ENCODE results near the gene CSF1R.

DNA sequence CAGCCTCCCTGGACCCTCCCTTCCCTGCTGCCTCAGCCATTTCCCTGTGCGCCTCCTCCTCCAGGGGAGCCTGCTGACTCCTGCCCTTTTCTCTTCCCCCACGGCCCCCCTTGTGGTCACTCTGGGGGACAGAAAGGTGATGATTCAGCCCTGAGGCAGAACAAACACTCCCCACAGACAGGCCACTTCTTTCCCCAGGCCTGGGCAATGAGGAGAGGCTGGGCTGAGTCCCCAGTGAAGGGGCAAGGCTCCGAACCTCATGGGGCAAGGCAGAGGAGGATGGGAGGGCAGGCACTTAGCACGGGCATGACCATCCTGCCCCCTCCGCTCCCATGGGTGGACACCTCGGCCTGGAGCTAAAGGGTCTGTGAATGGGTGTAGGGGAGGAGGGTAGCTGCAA, 21.0 kb downstream of the CSF1R start:
- peak in 1 of 2 experiments; percentile 42; a peak in 1 of 4 replicates for TF ChIP-seq EP300 (IDR thresholded peaks at IDR 0.05; ENCODE audit: borderline replicate concordance in 1 of 2, low read depth in 1 of 2, low read length in 1 of 2)
- no peak for TF ChIP-seq POLR2AphosphoS5 (IDR thresholded peaks at IDR 0.05; ENCODE audit: low read depth, low read length)
- TF ChIP-seq CHD2 (IDR thresholded peaks at IDR 0.05; ENCODE audit: low read length, partially characterized antibody): no peak
- TF ChIP-seq NRF1 (IDR thresholded peaks at IDR 0.05; ENCODE audit: low read depth, low read length): no peak
- TF ChIP-seq, protein P1, sequence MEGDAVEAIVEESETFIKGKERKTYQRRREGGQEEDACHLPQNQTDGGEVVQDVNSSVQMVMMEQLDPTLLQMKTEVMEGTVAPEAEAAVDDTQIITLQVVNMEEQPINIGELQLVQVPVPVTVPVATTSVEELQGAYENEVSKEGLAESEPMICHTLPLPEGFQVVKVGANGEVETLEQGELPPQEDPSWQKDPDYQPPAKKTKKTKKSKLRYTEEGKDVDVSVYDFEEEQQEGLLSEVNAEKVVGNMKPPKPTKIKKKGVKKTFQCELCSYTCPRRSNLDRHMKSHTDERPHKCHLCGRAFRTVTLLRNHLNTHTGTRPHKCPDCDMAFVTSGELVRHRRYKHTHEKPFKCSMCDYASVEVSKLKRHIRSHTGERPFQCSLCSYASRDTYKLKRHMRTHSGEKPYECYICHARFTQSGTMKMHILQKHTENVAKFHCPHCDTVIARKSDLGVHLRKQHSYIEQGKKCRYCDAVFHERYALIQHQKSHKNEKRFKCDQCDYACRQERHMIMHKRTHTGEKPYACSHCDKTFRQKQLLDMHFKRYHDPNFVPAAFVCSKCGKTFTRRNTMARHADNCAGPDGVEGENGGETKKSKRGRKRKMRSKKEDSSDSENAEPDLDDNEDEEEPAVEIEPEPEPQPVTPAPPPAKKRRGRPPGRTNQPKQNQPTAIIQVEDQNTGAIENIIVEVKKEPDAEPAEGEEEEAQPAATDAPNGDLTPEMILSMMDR (IDR thresholded peaks at IDR 0.05): 0 out of 2 replicates have a peak, but pooled peaks have one; percentile 15
- TF ChIP-seq, protein P2, sequence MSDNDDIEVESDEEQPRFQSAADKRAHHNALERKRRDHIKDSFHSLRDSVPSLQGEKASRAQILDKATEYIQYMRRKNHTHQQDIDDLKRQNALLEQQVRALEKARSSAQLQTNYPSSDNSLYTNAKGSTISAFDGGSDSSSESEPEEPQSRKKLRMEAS (IDR thresholded peaks at IDR 0.05; ENCODE audit: low read depth): no peak
- TF ChIP-seq, protein P3, sequence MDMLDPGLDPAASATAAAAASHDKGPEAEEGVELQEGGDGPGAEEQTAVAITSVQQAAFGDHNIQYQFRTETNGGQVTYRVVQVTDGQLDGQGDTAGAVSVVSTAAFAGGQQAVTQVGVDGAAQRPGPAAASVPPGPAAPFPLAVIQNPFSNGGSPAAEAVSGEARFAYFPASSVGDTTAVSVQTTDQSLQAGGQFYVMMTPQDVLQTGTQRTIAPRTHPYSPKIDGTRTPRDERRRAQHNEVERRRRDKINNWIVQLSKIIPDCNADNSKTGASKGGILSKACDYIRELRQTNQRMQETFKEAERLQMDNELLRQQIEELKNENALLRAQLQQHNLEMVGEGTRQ (IDR thresholded peaks at IDR 0.05; ENCODE audit: borderline replicate concordance, low read depth, low read length): no peak
- no peak for TF ChIP-seq SMC3 (IDR thresholded peaks at IDR 0.05; ENCODE audit: low read depth, low read length)
- no peak for TF ChIP-seq YY1 (IDR thresholded peaks at IDR 0.05; ENCODE audit: low read depth)
- TF ChIP-seq TCF12 (IDR thresholded peaks at IDR 0.05): peak; percentile 69
- no peak for TF ChIP-seq ELF1 (IDR thresholded peaks at IDR 0.05)
- TF ChIP-seq, protein P4, sequence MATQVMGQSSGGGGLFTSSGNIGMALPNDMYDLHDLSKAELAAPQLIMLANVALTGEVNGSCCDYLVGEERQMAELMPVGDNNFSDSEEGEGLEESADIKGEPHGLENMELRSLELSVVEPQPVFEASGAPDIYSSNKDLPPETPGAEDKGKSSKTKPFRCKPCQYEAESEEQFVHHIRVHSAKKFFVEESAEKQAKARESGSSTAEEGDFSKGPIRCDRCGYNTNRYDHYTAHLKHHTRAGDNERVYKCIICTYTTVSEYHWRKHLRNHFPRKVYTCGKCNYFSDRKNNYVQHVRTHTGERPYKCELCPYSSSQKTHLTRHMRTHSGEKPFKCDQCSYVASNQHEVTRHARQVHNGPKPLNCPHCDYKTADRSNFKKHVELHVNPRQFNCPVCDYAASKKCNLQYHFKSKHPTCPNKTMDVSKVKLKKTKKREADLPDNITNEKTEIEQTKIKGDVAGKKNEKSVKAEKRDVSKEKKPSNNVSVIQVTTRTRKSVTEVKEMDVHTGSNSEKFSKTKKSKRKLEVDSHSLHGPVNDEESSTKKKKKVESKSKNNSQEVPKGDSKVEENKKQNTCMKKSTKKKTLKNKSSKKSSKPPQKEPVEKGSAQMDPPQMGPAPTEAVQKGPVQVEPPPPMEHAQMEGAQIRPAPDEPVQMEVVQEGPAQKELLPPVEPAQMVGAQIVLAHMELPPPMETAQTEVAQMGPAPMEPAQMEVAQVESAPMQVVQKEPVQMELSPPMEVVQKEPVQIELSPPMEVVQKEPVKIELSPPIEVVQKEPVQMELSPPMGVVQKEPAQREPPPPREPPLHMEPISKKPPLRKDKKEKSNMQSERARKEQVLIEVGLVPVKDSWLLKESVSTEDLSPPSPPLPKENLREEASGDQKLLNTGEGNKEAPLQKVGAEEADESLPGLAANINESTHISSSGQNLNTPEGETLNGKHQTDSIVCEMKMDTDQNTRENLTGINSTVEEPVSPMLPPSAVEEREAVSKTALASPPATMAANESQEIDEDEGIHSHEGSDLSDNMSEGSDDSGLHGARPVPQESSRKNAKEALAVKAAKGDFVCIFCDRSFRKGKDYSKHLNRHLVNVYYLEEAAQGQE (IDR thresholded peaks at IDR 0.05; ENCODE audit: low read depth, low read length): no peak
